Measurements from ENCODE around the gene GZF1. TPM values are rescaled to one million over a fixed set of nuclear protein-coding genes. Genes with fewer than 3 reads are reported as not detected.

The GZF1 gene
- total RNA-seq, 1 experiment from 2014 or later, result 17.0 TPM

DNA sequence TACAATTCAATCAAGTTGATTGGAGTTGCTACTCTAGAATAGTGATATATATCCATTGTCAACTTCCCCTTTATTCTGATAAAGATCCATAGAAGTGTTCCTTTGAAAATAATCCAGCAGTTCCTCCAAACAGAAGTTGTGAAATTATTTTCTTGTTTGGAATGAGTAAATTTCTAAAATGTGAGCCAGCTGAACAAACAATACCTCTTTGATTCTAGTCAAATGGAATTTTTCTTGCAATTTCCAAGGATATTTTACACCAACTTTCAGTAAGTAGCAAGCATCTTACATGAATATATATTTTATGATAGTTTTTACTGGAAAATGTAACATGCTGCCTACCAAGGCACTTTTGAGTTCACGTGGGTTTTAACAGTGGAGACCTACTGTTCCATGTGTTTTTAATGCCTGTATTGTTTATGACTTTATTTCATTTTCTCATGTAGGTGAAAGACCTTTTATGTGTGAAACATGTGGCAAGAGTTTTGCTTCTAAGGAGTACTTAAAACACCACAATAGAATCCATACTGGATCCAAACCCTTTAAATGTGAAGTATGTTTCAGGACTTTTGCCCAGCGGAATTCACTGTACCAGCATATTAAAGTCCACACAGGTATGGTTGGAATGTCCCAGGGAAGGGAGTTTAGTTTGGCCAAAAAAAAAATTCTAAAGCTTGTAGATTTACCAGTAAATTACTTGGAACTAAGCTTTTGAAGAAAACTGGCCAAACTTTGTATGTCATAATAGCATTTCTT lies 6.5 kb downstream of the GZF1 start:
- H2BK5ac ChIP-seq (ENCODE audit: insufficient read length, low read length), result no peak overlapping the region
- H3K9ac ChIP-seq (ENCODE audit: extremely low read depth, insufficient read length, low read length), result no peak overlapping the region
- no peak overlapping the region for H3K27ac ChIP-seq (ENCODE audit: insufficient read length, low read depth, low read length)
- Mint-ChIP-seq H3K27me3 (ENCODE audit: low read depth) (no peaks in the 10 kb centered on the region), H3K27ac (peak overlapping the region in 1 of 3 experiments; percentile 32; a peak in 1 of 7 replicates), H3K4me1 (peaks cover 6 to 14% of the 10 kb centered on the region in 2 experiments; a peak in 3 of 4 replicates), H3K4me3 (no peak overlapping the region), H3K36me3 (ENCODE audit: insufficient read depth in 1 of 3, low read depth in 3 of 3) (peaks cover 31 to 75% (median 58%) of the 10 kb centered on the region in 3 experiments), H3K9me3 (no peaks in the 10 kb centered on the region)
- H3K27me3 ChIP-seq (ENCODE audit: insufficient read depth, low read length), result no peaks in the 10 kb centered on the region
- H3K79me1 ChIP-seq (ENCODE audit: insufficient read depth, low read depth, low read length, poor library complexity, severe bottlenecking), result peaks cover under 1% of the 10 kb centered on the region
- no peak overlapping the region for H2BK15ac ChIP-seq (ENCODE audit: low read depth, low read length)
- no peak overlapping the region for H3T11ph ChIP-seq (ENCODE audit: low read length)
- H3K18ac ChIP-seq (ENCODE audit: insufficient read length, low read depth, low read length), result no peak overlapping the region
- no peak overlapping the region for H2AK5ac ChIP-seq (ENCODE audit: insufficient read length, low read length)
- H3K23ac ChIP-seq (ENCODE audit: insufficient read length, low read depth, low read length), result no peak overlapping the region
- no peak overlapping the region for H2BK20ac ChIP-seq (ENCODE audit: low read depth, low read length, poor library complexity, severe bottlenecking)
- no peak overlapping the region for H3K4me2 ChIP-seq (ENCODE audit: insufficient read depth, insufficient read length, low read length)
- H4K5ac ChIP-seq (ENCODE audit: insufficient read length, low read depth, low read length), result no peak overlapping the region
- H3K4ac ChIP-seq (ENCODE audit: low read depth, low read length), result no peak overlapping the region
- no peaks in the 10 kb centered on the region for H3K9me3 ChIP-seq (ENCODE audit: control insufficient read depth, low read depth, low read length)
- no peaks in the 10 kb centered on the region for H3K23me2 ChIP-seq (ENCODE audit: insufficient read length, low read depth, low read length, poor library complexity, severe bottlenecking)
- TF ChIP-seq, protein P1, sequence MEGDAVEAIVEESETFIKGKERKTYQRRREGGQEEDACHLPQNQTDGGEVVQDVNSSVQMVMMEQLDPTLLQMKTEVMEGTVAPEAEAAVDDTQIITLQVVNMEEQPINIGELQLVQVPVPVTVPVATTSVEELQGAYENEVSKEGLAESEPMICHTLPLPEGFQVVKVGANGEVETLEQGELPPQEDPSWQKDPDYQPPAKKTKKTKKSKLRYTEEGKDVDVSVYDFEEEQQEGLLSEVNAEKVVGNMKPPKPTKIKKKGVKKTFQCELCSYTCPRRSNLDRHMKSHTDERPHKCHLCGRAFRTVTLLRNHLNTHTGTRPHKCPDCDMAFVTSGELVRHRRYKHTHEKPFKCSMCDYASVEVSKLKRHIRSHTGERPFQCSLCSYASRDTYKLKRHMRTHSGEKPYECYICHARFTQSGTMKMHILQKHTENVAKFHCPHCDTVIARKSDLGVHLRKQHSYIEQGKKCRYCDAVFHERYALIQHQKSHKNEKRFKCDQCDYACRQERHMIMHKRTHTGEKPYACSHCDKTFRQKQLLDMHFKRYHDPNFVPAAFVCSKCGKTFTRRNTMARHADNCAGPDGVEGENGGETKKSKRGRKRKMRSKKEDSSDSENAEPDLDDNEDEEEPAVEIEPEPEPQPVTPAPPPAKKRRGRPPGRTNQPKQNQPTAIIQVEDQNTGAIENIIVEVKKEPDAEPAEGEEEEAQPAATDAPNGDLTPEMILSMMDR (conservative IDR thresholded peaks at IDR 0.05), result no peak
- WGBS (ENCODE audit: extremely low coverage, insufficient read length, low lambda C conversion rate), result no CpG with 5 or more reads among the region's 2 CpGs
- no peak overlapping the region for H4K8ac ChIP-seq (replicated peaks; ENCODE audit: insufficient read length, low read depth, low read length)
- no peak overlapping the region for H2AFZ ChIP-seq (ENCODE audit: low read length)
- H3K14ac ChIP-seq (ENCODE audit: insufficient read depth, low read length), result no peak overlapping the region
- no peaks in the 10 kb centered on the region for H4K20me1 ChIP-seq (ENCODE audit: control insufficient read depth, insufficient read depth, insufficient read length)
- DNase-seq, result no peak
- no peak overlapping the region for H4K91ac ChIP-seq (ENCODE audit: insufficient read length, low read depth, low read length)
- no peak overlapping the region for H2BK120ac ChIP-seq (ENCODE audit: low read depth, low read length, poor library complexity, severe bottlenecking)
- H3K56ac ChIP-seq (ENCODE audit: insufficient read length, low read depth, low read length), result no peak overlapping the region
- H3K79me2 ChIP-seq (ENCODE audit: insufficient read depth, low read length), result peaks cover 3% of the 10 kb centered on the region; the same call in 1 of the 2 replicates
- H2BK12ac ChIP-seq (ENCODE audit: insufficient read length, low read depth, low read length), result no peak overlapping the region
- H3K4me1 ChIP-seq (ENCODE audit: insufficient read depth, low read length), result no peaks in the 10 kb centered on the region; the same call in 1 of the 2 replicates
